ENCODE data around the gene RPS6KA5. TPM values are rescaled to one million over a fixed set of nuclear protein-coding genes. Genes with fewer than 3 reads are reported as not detected.

RPS6KA5 gene
- total and polyA plus RNA-seq, 9 of the 15 experiments (the other 6 are each of a cell fraction or from before 2014, with no cell fraction given): 0.88 to 7.7 (median 4.7) TPM

DNA sequence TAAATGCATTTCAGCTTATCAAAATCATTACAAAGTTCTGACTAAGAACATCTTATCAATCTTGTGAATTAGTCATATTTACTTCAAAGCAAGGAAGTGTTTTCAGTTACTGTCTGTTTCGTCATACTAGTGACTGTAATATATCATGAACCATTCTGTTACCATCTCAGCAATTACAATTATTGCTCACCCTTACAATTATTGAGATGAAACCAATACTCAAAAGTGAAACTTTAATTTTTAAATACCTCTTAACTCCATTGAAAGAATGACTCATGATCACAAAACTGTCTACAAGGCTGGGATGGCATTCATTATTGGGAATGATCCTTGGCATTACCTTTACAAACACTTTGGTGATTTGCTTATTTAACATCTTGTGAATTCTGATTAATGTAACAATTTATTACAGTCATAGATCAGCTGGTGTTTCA is 90.3 kb downstream of the RPS6KA5 start (continued):
- TF ChIP-seq, protein P1, sequence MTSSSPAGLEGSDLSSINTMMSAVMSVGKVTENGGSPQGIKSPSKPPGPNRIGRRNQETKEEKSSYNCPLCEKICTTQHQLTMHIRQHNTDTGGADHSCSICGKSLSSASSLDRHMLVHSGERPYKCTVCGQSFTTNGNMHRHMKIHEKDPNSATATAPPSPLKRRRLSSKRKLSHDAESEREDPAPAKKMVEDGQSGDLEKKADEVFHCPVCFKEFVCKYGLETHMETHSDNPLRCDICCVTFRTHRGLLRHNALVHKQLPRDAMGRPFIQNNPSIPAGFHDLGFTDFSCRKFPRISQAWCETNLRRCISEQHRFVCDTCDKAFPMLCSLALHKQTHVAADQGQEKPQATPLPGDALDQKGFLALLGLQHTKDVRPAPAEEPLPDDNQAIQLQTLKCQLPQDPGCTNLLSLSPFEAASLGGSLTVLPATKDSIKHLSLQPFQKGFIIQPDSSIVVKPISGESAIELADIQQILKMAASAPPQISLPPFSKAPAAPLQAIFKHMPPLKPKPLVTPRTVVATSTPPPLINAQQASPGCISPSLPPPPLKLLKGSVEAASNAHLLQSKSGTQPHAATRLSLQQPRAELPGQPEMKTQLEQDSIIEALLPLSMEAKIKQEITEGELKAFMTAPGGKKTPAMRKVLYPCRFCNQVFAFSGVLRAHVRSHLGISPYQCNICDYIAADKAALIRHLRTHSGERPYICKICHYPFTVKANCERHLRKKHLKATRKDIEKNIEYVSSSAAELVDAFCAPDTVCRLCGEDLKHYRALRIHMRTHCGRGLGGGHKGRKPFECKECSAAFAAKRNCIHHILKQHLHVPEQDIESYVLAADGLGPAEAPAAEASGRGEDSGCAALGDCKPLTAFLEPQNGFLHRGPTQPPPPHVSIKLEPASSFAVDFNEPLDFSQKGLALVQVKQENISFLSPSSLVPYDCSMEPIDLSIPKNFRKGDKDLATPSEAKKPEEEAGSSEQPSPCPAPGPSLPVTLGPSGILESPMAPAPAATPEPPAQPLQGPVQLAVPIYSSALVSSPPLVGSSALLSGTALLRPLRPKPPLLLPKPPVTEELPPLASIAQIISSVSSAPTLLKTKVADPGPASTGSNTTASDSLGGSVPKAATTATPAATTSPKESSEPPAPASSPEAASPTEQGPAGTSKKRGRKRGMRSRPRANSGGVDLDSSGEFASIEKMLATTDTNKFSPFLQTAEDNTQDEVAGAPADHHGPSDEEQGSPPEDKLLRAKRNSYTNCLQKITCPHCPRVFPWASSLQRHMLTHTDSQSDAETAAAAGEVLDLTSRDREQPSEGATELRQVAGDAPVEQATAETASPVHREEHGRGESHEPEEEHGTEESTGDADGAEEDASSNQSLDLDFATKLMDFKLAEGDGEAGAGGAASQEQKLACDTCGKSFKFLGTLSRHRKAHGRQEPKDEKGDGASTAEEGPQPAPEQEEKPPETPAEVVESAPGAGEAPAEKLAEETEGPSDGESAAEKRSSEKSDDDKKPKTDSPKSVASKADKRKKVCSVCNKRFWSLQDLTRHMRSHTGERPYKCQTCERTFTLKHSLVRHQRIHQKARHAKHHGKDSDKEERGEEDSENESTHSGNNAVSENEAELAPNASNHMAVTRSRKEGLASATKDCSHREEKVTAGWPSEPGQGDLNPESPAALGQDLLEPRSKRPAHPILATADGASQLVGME (CRISPR knock-in tag; IDR thresholded peaks at IDR 0.05): peak; percentile 70; the same call in 1 of the 2 replicates
- TF ChIP-seq, protein P2, sequence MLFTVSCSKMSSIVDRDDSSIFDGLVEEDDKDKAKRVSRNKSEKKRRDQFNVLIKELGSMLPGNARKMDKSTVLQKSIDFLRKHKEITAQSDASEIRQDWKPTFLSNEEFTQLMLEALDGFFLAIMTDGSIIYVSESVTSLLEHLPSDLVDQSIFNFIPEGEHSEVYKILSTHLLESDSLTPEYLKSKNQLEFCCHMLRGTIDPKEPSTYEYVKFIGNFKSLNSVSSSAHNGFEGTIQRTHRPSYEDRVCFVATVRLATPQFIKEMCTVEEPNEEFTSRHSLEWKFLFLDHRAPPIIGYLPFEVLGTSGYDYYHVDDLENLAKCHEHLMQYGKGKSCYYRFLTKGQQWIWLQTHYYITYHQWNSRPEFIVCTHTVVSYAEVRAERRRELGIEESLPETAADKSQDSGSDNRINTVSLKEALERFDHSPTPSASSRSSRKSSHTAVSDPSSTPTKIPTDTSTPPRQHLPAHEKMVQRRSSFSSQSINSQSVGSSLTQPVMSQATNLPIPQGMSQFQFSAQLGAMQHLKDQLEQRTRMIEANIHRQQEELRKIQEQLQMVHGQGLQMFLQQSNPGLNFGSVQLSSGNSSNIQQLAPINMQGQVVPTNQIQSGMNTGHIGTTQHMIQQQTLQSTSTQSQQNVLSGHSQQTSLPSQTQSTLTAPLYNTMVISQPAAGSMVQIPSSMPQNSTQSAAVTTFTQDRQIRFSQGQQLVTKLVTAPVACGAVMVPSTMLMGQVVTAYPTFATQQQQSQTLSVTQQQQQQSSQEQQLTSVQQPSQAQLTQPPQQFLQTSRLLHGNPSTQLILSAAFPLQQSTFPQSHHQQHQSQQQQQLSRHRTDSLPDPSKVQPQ (CRISPR knock-in tag; IDR thresholded peaks at IDR 0.05; ENCODE audit: borderline replicate concordance): no peak
- no peak for TF ChIP-seq MAFF (IDR thresholded peaks at IDR 0.05; ENCODE audit: low read length)
- no peak for TF ChIP-seq GABPA (tag; conservative IDR thresholded peaks at IDR 0.05; ENCODE audit: low read depth)
- TF ChIP-seq CXXC5 (CRISPR knock-in tag; IDR thresholded peaks at IDR 0.05): peak; percentile 45
- TF ChIP-seq ZBTB9 (CRISPR knock-in tag; IDR thresholded peaks at IDR 0.05): peak; percentile 70
- TF ChIP-seq MECOM (CRISPR knock-in tag; IDR thresholded peaks at IDR 0.05): peak; percentile 66; the same call in 1 of the 2 replicates
- no peak for TF ChIP-seq XRCC4 (IDR thresholded peaks at IDR 0.05; ENCODE audit: extremely low read depth, insufficient read depth, insufficient read length)
- TF ChIP-seq PTBP1 (IDR thresholded peaks at IDR 0.05; ENCODE audit: low read depth, low read length): no peak
- TF ChIP-seq, protein P3, sequence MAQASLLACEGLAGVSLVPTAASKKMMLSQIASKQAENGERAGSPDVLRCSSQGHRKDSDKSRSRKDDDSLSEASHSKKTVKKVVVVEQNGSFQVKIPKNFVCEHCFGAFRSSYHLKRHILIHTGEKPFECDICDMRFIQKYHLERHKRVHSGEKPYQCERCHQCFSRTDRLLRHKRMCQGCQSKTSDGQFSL (CRISPR knock-in tag; IDR thresholded peaks at IDR 0.05): no peak
- TF ChIP-seq, protein P3 (tag; IDR thresholded peaks at IDR 0.05): no peak
- no peak for TF ChIP-seq ZNF384 (IDR thresholded peaks at IDR 0.05; ENCODE audit: low read depth, low read length)
- peak; percentile 57; the same call in 1 of the 2 replicates for TF ChIP-seq SMARCA4 (IDR thresholded peaks at IDR 0.05)
- 0 out of 2 replicates have a peak, but pooled peaks have one; percentile 52 for TF ChIP-seq BACH1 (tag; IDR thresholded peaks at IDR 0.05)
- no peak for TF ChIP-seq ILF3 (IDR thresholded peaks at IDR 0.05; ENCODE audit: borderline replicate concordance)
- no peak for TF ChIP-seq PHB (CRISPR knock-in tag; IDR thresholded peaks at IDR 0.05)
- no peak for TF ChIP-seq RAD21 (CRISPR knock-in tag; conservative IDR thresholded peaks at IDR 0.05 in 1 of 2, IDR thresholded peaks at IDR 0.05 in 1 of 2)
- peak; percentile 95 for TF ChIP-seq ZNF175 (CRISPR knock-in tag; IDR thresholded peaks at IDR 0.05; ENCODE audit: low read depth)
- no peak for TF ChIP-seq SMARCC2 (IDR thresholded peaks at IDR 0.05; ENCODE audit: low read depth)
